NCI-H446 treated with DMSO at 0.1 percent for 48 hours (cell line): ENCODE data around the gene DHX15.
"Not testable (repeated sequence)": the region's sequence is repeated elsewhere in the genome, so short reads cannot be mapped to it uniquely, and the experiment has no call there.

Source experiments
- DNase-seq: peaks from one replicate; lab custom pipeline; 2025; lab: John Stamatoyannopoulos, UW

DHX15 gene

DNA sequence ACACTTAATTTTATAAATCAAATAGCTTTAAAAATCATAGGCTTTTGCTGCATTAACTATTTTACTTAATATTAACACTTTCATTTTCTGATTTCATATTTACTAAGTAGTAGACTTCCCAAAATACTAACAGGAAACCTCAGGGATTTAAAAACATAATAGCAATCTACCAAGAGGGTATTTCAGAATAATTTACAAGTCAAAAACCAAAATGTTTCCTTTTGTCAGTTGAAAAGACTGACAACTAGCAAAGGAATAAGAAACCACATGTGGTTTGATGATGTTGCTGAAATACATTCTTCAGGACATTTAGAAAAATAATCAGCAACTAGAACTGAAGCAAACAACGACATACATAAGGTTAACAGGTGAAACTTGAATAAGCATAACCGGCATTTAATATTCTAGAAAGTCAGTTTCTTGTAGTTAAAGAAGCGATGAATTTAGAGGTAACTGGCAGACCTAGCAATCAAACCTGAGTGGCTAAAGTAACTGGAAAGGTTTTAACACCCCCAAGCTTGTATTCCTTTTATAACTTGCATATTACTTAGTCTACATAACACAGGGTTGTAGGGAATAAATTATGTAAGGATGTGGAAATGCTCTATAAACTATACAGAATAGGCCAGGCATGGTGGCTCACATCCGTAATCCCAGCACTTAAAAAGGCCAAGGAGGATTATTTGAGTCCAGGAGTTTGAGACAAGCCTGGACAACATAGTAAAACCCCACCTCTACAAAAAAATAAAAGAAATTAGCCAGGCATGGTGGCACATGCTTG lies 40.0 kb downstream of the DHX15 start:
- DNase-seq: no peak

DNA sequence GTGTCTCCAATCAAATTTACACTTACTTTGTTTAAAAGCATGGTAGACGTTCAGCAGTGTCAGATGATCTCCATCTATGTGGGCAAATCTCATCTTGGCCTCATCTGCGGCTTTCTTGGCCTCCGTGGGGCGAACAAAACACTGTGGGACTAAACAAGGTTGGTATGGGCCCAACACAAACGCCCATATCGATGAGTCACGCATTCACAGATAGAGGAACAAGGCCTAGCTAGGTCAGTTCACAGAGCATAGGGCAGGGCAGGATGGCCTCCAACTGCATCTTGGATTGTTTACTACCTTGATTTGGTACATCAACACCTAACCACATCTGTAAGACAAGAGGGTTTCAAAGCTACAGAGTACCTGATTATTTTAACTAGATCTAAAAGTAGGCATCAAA lies 47.3 kb downstream of the DHX15 start:
- no peak for DNase-seq

DNA sequence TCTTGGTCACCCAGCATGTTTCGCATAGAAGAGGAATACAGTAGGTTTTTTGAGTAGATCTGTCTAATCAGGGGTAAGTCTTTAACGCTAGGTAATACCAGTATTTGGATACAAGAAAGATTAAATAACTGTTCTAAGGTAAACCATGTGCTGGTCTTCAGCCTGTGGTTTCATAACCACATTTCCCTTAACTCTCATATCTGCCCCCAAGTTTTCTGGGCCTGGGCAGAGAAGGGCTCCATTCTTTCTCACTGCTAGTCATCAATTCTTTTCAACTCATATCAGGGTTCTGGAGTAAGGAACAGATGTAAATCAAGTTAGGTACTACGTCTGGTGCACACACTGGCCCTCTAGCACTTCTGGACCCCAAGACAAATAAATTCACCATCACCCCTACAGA lies 49.0 kb downstream of the DHX15 start:
- no peak for DNase-seq

DNA sequence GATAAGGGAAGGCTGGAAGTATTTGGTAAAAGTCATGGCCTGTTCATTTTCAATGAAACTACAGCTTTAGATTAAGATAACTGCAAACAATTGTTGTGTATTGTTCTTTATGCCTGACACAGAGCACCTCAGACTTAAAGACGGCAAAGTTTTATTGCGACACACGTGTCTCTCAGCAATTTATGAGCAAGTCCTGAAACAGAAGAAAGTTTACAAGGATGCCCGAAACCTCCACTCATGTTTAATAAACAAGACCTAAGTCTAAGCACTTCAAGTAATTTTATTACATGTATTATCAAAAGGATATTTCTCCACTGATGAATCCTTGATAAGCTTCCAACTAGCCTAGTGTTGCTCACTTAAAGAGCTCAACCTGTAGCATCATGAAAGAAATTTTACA lies 51.0 kb downstream of the DHX15 start:
- no peak for DNase-seq

DNA sequence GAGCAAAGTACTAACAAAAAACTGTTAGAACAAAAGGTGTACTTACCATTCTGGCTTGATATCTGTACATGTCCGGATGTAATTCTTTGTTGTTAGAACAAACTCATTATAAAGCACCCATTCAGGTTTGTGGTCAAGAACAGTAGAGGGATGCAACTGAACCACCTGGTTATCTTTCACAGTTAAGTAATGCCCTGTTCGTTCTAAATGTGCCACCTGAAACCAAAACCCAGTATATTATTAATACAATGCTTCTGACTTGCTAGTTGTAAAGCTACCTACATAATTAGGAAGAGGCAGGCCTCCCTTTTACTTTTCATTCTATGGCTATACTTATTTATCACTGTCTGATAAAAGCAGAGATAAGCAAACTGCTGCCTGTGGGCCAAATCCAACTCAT lies 54.8 kb downstream of the DHX15 start:
- no peak for DNase-seq

DNA sequence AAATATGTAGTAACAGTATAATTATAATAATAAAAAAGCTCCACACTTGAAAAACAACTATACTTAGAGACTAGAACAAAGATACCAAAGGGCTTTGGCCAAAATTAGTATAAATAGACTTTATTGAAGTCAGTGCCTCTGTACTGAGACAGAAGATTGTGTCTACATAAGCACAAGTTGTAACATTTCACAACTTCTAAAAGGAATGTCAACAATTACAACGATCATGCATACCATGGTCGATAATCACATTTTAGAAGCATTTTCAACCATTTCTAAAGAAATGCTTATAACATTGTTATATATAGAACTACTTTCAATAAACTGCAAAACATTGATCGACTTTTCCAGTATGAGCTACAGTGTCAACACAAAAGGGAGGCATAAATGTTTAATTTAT lies 57.0 kb downstream of the DHX15 start:
- DNase-seq: no peak

DNA sequence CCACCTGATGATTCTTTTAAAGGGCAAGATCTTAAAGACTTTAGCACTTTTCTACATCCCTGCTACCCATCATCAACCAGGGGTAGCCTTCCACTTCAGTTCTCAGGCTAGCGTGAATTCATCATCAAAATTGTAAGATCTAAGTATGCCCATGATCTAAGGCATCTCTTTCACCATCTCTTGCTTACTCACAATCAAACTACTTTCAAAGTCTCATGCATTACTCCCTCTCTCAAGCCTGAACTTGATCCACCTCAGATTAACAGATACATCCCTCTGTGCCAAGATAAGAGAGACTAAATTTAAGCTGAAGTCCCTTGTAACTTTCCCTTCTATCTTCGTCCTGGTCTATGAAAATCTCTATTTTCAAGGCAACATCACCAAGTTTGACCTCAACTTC lies 62.8 kb downstream of the DHX15 start:
- DNase-seq: no peak

DNA sequence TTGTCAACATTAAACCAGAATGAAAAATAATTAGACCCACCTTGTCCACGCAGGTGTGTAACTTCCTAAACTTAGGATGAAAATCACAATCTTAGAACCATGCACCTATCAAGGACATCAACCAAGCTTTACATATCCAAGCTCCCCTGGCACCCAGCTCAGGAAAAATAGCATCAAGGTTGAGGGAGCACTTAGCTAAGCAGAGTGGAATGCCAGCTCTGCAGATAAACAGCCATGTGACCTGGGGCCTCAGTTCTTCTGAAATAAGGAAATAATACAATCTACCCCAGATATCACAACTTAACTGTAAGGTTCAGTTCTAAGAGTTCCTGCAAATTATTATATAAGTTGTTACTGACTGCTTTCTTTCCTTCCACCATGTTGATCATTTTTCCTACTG lies 64.7 kb downstream of the DHX15 start:
- DNase-seq: no peak

DNA sequence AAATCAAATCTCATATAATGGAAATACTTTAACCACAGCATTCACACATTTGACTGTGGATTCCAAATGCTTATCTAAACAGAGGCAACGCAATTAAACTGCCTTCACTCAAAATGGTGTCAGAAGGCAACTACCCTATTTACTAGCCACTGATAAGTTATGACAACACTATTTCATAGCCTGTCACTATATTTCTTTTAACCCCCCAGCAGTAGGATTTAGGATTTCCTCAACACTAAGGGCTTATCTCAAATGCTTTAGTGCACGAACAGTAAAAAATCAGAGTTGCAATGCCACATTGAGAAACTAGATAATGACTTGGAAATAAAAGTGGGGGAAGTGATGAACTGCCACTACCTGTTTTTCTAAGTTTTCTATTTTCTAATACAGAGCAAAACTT lies 66.7 kb downstream of the DHX15 start:
- no peak for DNase-seq

DNA sequence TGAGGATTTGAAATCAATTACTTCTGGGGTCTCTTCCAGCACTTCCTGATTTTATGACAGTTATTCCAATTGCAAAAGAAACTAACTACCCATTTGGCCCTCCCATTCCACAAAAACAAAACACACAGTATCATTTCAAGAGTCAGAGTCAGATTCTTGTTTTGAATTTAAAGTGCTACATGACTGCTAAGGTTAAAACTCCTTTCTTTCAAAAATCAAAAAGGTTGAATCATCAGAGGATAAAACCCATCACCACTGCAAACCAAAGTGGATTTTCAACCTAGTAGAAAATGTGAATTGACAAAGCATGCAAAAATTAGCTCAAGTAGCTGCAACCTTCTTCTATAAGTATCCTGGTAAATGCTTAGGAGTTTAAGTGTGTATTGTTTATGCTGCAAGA lies 67.4 kb downstream of the DHX15 start:
- no peak for DNase-seq

DNA sequence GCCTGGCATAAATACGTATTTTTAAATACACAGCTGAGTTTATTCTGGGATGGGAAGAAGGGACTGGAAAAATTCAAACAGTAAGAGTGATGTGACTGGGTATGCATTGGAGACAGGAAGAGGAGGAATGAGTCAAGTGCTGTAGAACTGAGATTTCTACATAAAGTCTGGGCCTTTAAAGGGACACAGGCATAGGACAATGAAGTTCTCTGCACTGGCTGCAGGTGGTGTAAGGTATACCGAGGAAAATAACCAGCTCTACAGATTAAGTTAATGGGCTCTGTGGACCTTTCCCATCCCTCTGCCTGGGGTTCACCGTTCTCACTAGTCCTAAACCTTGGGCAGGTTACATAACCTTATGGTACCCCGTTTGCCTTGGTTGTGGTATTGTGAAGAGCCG lies 68.7 kb downstream of the DHX15 start:
- DNase-seq: no peak

DNA sequence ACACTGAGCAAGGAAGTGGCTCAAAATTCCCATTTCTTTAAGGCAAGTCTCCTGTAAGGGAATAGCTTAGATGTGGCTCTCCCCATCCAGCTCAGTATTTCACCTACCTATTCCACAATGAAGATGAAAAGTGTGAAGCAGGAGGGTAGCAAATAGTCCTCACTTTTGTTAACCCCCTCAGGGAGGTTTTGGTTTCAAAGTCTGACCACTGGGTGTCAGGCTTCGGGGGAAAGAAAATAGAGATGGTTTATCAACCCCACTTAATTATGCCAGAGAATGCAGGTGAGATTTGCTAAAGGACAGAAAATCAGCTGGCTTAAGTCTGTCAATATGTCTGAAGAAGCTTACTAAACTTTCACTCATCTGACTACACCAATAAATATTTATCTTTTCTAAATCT lies 69.5 kb downstream of the DHX15 start:
- DNase-seq: no peak

DNA sequence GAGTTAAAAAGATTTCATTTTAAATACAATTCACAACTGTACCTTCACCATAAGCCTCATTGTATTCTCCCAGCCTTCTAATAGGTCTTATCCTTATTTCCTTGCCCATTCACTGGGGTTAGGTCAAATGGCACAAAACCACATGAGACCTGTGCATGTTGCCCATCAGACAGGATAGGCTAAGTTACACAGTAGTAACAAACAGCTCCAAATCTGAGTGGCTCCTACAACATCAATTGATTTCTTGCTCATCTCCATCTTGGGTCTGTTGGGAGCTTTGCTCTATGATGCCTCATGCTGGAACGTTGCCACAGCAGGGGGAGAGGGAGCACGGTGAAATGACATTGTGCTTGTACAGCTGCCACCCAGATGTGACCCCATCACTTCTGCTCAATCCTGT lies 70.6 kb downstream of the DHX15 start:
- no peak for DNase-seq

DNA sequence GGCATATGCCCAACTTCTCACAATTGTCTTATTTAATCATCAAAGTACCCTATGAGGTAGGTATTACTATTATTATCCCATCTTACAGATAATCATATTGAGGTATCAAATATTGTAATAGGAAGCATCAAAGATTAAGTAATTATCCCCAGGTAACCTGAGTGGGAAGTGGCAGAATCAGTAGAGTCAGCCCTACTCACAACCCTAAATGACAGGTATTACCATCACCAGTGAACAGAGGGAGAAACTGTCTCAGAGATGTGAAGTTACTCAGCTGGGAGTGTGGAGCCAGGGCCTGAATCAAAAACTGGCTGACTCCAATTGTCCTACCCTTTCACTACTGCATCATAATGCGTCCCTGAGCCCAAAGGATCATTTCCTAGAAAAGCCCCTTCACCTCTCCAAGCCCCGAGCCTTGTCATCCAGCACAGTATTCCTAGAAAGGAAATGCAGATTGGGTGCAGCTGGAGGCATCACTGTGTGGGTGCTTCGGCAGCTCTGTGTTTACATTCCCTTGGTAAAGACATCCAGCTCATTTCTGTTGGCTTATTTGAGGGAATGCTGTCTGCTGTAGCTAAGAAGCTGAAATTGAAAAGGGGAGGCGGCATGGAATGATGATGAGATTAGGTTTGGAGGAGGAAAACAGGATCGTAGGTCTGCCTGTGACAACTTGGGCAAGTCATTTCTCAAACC lies 72.8 kb downstream of the DHX15 start:
- DNase-seq: no peak

DNA sequence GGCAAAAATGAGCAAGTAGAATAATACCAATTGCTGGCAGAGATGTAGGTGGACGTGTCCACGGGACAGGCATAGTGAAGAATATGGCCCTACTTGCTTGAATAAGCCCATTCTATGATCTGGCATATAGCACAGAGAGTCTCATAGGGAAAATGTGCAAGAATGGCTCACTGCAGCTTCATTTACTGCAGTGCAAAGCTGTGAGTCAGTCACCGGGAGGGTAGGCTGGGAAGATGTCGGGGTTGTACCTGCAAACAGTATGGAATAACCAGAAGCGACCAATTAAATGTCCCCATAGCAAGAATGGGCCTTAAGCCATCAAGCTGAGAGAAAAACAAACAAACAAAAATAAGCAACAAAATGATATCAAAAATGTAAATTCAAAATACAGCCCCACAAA lies 74.3 kb downstream of the DHX15 start:
- no peak for DNase-seq

DNA sequence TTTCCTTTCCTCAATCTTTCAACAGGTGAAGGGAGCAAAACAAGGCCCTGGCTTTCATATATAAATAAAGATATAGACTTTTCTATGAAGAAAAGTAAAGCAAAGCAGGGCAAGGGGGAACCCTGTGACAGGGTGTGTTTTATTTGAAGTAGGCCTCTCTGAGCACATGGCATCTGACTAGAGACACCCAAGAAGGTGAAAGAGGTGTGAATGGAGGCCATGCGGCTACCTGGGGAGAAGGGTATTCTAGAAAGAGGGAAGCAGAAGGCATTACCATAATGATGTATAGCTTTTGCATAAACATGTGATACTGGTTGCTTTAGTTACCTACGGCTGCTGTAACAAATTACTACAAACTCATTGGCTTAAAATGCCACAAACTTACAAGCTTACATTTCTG lies 75.8 kb downstream of the DHX15 start:
- DNase-seq: no peak

DNA sequence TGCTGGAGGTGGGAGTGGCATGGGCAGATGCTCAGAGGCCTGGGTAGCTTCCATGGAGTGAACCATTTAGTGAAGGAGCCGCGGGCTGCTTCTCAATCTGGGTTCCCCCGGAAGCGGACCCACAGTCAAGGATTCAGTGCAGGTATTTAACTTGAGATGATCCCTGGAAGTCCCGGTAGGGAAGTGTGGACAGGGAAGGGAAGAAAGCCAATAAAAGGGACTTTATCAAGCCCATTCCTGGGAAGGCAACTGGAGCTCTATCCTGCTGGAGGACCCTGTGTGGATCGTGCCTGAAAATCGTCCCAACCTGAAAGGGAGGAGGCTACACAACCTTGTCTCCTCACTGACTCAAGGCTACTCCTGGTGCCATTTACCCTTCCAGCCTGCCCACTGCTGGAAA lies 76.9 kb downstream of the DHX15 start:
- DNase-seq: no peak

DNA sequence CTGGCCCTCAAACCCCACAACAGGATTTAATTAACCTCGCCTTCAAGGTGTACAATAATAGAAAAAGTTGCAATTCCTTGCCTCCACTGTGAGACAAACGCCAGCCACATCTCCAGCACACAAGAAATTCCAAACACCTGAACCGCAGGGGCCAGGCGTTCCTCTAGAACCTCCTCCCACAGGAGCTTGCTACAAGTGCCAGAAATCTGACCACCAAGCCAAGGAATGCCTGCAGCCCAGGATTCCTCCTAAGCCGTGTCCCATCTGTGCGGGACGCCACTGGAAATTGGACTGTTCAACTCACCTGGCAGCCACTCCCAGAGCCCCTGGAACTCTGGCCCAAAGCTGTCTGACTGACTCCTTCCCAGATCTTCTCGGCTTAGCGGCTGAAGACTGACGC lies 81.3 kb downstream of the DHX15 start:
- DNase-seq: not testable (repeated sequence)

DNA sequence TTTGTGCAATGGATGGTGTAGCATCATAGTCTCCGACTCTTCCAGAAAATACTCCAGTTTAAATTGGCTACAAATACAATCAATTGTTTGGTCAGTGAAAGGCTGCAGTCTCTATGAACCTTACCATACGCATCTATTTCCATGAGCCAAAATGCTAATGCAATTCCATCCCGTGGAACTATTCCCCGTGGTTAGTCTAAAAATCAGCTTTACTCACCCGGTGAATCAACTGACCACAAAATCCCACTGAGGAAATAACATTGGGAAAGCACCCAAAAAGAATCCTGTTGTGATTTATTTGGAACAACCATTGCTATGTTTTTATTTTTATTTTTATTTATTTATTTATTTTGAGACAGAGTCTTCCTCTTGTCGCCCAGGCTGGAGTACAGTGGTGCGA lies 87.1 kb downstream of the DHX15 start:
- DNase-seq: no peak

DNA sequence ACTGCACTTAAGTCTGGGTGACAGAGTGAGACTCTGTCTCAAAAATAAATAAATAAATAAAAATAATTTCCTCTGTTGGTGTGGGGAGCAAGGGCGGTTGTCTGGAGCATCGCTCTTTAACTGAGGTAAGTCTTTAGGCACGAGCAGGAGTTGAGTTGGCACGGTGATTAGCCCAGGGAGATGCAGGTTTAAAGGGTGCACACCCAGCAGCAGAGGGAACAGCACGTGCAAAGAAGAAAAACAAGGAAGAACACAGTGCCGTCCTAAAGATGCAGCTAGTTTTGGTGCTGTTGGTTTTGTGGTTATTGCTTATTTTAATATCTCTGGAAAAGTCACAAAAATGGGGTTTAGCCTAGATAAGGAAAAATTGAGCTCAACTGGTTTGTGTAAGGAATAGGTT lies 87.8 kb downstream of the DHX15 start:
- DNase-seq: no peak

DNA sequence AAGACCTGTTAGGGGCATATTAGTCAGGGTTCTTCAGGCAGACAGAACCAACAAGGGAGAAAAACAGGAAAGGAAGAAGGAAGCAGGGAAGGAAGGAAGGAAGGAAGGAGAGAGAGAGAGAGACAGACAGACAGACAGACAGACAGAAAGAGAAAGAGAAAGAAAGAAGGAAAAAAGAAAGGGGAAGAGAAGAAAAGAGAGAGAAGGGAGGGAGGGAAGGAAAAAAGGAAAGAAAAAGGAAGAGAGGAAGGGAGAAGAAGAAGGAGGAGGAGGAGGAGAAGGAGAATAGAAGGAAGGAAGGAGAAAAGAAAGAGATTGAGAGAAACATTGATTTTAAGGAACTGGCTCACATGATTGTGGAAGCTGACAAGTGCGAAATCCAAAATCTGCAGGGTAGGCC lies 89.0 kb downstream of the DHX15 start:
- no peak for DNase-seq

DNA sequence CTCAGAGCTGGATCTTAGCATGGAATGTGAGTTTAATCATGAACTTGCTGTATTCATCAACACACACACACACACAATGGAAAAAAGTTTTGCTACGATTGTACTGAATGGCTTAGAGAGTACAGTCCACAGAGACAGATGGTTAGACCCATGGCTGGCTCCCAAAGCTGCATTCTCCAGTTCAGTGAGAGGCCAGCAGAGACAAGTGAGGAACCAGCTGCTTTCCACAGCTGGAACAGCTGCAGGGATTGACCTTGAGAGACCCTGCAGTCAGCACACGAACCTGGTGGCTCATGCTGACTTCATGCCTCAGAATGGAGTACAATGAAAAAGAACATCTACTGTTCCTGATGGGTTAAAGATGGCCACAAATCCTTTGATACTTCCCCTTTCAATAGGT lies 94.5 kb downstream of the DHX15 start:
- DNase-seq: no peak

DNA sequence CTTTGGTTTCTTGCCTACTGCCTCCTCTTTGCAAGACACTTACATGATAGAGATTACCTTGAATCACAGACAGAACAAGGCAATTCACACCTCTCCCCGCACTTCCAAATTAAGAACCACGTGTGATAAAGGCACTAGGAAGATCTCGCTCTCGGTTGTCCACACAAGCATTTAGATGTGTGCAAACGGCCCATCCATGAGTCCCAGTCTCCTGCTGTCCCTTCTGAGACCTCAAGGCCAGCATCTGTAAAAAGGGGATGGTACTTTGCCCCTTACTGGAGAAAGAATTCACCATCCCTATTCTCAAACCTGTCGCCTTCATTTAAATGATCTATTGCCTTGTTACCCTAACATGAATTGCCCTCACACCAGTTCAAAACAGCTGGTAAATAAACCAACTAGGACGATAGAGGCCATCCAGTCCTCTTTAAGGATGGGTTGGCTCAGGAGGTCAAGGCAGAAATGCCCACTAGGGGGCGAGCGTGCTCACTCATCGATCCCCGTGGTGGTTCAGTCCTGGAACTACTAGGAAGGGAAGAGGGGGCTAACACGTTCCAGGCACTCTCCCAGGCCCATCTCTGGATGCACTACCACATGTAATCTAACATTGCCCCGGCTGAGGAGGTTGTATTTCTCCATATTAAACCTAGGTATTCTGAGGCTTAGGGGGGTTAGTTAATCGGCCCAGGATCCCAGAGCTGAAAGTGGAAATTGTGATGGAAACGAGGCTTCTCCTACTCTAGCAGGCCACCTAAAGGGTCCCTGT lies 95.8 kb downstream of the DHX15 start:
- DNase-seq: no peak
